HG03039 (cell line): ENCODE measurements around the gene GRID1.

Experiments used
- ATAC-seq: cut with Tn5 transposase; IDR thresholded peaks from one replicate; pipeline ENCODE4 v1.9.1; 2021; ENCODE audit warnings: mild to moderate bottlenecking, moderate library complexity; ENCODE audit not compliant: unreplicated experiment

Gene GRID1

GRCh38 chr10:85600744-85601081 is 765.9 kb downstream of the GRID1 start:
- ATAC-seq: no peak

- ATAC-seq: no peak
Measured at GRCh38 chr10:85600026-85600743, 766.4 kb downstream of the GRID1 start.

GRCh38 chr10:85599081-85599480 is 767.5 kb downstream of the GRID1 start:
- peak; percentile 12 for ATAC-seq

GRCh38 chr10:85598646-85599045 is 767.9 kb downstream of the GRID1 start:
- ATAC-seq: peak; percentile 55

GRCh38 chr10:85597006-85597405 is 769.6 kb downstream of the GRID1 start:
- no peak for ATAC-seq

- no peak for ATAC-seq
Measured at GRCh38 chr10:85596389-85596788, 770.2 kb downstream of the GRID1 start.

GRCh38 chr10:85594239-85594638 is 772.4 kb downstream of the GRID1 start:
- ATAC-seq: no peak

GRCh38 chr10:85593226-85593772 is 773.3 kb downstream of the GRID1 start:
- no peak for ATAC-seq

- ATAC-seq: no peak
Measured at GRCh38 chr10:85581371-85581770, 785.2 kb downstream of the GRID1 start.

- no peak for ATAC-seq
Measured at GRCh38 chr10:85580585-85580984, 786.0 kb downstream of the GRID1 start.

GRCh38 chr10:85578860-85579259 is 787.7 kb downstream of the GRID1 start:
- ATAC-seq: no peak

- ATAC-seq: no peak
Measured at GRCh38 chr10:85575441-85575840, 791.2 kb downstream of the GRID1 start.

GRCh38 chr10:85570871-85571270 is 795.7 kb downstream of the GRID1 start:
- ATAC-seq: no peak

- no peak for ATAC-seq
Measured at GRCh38 chr10:85565381-85565780, 801.2 kb downstream of the GRID1 start.

- no peak for ATAC-seq
Measured at GRCh38 chr10:85558533-85558932, 808.1 kb downstream of the GRID1 start.

GRCh38 chr10:85557706-85558105 is 808.9 kb downstream of the GRID1 start:
- no peak for ATAC-seq

GRCh38 chr10:85557077-85557476 is 809.5 kb downstream of the GRID1 start:
- ATAC-seq: no peak
